GM19395 (cell line): ENCODE data around the gene YPEL2.

Experiments used
- ATAC-seq: cut with Tn5 transposase; IDR thresholded peaks from one replicate; pipeline ENCODE4 v1.9.1; 2021; ENCODE audit warnings: mild to moderate bottlenecking, moderate library complexity; ENCODE audit not compliant: unreplicated experiment

The YPEL2 gene

GRCh38 chr17:59329176-59330052 lies 2.0 kb upstream of the YPEL2 start:
- peak; percentile 46 for ATAC-seq

GRCh38 chr17:59330053-59330942 lies 1.2 kb upstream of the YPEL2 start:
- ATAC-seq = no peak

GRCh38 chr17:59331929-59332748 lies 684 bp downstream of the YPEL2 start:
- ATAC-seq = no peak

DNA sequence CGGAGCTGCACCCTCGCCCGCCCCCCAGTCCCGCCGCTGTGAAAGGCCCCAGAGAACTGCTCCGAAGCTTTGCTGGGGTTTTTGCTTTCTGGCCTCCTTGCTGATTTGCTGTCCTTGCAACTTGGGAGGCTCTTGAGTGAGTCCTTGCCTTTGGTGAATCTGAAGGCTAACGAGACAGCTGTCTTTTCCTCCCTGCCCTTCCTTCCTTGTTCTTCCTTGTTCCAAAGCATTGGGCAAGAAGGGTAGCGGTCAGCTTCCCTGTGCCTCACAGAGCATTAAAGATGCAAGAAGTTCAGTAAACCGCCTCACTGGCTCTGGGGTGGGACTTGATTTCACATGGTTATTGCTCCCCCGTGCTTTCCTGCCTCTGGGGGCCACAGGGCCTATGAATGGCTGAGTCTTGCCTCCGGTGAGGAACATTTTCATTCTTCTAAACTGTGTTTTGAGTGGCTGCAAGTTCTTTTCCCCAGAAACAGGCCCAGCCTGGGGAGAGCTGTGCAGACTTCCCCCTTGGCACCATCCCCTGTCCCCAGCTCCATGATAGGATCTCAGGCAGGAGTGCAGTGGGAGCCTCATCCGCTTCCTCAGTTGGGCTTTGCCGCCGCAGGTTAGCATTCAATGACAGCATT lies 1.4 kb downstream of the YPEL2 start:
- no peak for ATAC-seq

- ATAC-seq = no peak
Measured at GRCh38 chr17:59333836-59334235, 2.4 kb downstream of the YPEL2 start.

DNA sequence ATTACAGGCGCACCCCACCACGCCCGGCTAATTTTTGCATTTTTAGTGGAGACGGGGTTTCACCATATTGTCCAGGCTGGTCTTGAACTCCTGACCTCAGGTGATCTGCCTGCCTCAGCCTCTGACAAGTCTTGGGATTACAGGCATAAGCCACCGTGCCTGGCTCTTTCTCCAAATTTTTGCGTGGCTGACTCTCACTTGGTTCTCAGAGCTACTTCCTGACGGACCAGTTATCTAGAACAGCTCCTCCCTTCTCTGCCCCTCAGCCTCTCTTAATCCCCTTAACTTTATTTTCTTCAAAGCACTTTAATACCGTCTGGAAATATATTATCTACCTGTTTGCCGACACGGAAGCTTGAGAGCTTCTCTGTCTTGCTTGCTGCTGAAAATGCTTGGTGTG lies 4.2 kb downstream of the YPEL2 start:
- ATAC-seq = no peak

DNA sequence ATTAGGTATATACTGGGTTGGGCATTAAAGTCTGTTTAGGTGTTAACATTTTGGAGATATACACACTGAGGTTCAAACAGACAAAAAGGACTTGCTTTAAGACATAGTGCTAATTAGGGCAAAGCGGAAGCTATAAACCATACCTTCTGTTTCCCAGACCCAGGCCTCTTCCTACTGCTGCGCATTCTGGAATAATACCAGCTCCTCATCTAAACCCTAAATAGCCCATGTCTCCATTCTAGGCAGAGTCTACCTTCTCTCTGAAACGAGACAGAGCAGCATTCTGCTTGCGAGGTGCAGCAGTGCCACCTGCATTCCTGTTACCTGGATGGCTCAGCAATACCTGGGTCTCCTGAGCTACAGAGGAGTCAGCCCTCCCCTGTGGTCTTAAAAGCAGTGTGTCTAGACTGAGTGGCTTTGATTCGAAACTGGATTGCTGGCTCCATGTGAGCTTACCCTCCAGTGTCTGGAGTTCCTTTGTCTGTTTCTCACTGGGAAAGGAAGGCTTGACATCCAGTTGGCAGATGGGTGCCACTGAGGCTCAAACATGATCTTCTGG lies 6.4 kb downstream of the YPEL2 start:
- ATAC-seq = no peak

- ATAC-seq = no peak
Measured at GRCh38 chr17:59338498-59338897, 7.0 kb downstream of the YPEL2 start.

- ATAC-seq = no peak
Measured at GRCh38 chr17:59341922-59342321, 10.5 kb downstream of the YPEL2 start.

GRCh38 chr17:59342681-59343131 lies 11.3 kb downstream of the YPEL2 start:
- no peak for ATAC-seq

DNA sequence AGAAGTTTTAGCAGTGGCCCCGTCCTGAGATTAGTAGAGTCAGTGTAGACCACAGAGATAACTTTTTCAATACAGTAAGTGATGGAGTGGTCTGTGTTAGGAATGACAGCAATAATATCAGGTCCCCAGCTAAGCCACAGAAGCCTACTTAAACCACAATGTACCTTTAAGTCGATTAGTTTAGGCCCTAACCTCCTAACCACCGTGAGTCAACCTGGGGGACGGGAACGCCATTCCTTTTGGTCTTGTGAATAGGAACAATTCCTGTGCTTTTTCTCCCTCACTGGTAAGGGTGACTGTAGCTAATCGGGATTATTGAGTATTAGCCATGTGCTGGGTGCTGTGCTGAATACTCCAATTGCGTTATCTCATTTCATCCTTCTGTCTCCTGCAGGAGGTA lies 14.0 kb downstream of the YPEL2 start:
- ATAC-seq = no peak

GRCh38 chr17:59346341-59346740 lies 14.9 kb downstream of the YPEL2 start:
- ATAC-seq = no peak

GRCh38 chr17:59346876-59347407 lies 15.5 kb downstream of the YPEL2 start:
- ATAC-seq = no peak

DNA sequence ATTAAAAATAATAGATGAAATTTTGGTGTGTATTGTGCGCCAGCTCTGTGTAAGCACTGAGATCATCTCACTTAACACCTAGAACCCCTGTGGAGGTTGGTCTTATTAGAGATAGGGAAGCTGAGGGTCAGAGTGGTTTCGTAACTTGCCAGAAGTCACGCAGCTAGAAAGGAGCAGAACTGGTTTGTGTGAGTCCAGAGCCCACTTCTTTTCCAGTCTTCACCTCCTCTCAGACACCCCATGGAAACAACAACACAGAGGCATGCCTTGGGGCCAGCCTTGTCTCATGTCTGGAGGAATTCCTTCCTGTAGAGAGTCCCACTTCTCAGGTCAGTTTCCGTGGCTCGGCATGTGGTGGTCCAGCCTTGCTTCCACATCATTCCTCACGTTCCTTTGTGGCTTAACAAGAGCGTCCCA lies 16.5 kb downstream of the YPEL2 start:
- ATAC-seq = no peak

DNA sequence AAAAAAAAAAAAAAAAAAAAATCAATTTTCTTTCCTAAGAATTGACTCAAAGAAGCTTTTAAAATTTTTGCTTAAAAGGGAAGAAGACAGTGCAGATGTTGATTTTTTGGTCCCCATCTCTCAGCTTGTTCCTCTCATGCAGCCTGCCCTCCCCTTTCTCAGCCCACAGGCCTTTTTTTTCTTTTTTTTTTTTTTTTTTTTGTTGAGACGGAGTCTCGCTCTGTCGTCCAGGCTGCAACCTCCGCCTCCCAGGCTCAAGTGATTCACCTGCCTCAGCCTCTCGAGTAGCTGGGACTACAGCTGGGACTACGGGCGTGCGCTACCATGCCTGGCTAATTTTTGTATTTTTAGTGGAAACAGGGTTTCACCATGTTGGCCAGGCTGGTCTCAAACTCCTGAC lies 17.7 kb downstream of the YPEL2 start:
- ATAC-seq = no peak

GRCh38 chr17:59353106-59353854 lies 21.8 kb downstream of the YPEL2 start:
- no peak for ATAC-seq

- no peak for ATAC-seq
Measured at GRCh38 chr17:59353936-59354755, 22.7 kb downstream of the YPEL2 start.

DNA sequence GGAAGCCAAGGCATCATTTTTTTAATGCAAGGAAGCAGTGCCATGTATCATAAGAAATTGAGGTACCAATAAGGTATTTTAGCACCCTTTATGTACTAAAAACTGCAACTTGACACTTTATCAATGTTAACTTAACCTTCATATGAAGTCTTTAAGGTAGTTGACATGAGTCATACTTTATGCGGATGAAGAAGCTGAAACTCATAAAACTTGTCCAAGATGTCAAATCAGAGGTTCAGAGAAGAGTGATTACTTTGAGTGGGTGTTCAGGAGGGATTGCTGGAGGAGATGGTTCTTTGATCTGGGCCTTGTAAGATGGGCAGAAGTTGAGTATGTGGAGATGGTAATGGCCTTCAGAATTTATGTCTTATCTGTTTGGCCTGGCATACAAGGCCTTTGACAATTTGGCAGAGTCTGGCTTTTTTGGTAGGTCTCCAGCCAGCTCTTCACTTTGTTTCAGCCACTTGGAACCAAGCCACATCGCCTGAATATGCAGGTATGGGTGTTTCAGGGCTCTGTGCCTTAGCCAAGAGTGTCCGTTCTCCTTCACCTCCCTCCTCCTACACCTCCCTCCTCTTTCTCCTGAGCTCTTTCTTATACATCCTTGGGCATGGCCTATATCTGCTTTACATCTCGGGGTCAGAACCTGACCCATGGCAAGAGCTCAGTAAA lies 23.7 kb downstream of the YPEL2 start:
- ATAC-seq = no peak
